ENCODE data around the gene SPRY4.
"Not testable (repeated sequence)": the region's sequence is repeated elsewhere in the genome, so short reads cannot be mapped to it uniquely, and the experiment has no call there.

Gene SPRY4

GRCh38 chr5:142295084-142295758 is 29.6 kb downstream of the SPRY4 start:
- DNase-seq = no peak

DNA sequence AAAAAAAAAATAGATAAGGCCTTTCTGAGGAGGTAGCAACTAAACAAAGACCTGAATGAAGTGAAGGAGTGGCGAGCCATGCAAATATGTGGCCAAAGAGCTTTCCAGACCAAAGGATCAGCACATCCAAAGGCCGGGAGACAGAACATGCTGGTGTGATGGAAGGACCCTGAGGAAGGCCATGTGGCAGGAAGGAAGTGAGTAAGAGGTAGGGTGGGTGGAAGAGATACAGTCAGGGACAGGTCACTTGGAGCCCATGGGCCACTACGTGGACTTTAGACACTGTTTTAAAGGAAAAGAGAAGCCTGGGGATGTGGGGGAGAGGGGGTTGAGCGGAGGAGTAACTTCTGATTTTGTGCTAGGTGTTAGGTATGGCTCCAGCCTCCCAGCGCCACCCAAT is 31.3 kb downstream of the SPRY4 start:
- no peak for DNase-seq

DNA sequence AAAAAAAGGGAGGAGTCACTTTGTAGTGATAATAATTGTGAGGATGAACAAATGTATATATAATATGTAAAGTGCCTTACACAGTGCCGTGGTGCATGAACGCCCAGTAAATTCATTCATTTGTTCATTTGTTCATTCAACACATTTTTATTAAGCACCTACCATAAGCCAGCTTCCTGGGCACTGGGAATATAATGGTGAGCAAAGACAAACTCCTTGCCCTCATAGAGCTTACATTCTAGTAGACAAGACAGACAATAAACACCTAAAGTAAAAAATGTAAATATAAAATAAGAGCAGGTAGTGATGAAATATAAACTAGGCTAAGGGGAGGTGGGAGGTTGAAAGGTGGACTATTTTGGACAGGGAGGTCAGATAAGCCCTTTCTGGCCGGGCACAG is 32.0 kb downstream of the SPRY4 start:
- DNase-seq = no peak

DNA sequence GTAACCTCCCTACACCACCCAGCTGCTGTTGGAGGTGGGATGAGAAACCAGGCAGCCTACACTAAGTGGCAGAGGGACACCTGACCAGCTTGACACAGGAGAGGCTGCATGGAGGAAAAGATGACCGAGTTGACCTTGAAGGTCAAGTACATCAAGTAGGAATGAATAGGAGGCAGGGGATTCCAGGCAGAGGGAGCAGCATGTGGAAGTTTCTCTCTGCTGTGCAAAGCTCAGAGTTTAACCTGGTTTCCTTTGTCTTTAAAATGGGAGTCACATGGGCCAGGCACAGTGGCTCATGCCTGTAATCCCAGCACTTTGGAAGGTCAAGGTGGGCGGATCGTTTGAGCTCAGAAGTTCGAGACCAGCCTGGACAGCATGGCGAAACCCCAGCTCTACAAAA is 32.6 kb downstream of the SPRY4 start:
- DNase-seq = no peak

- DNase-seq = no peak
These were observed 34.1 kb downstream of the SPRY4 start for GRCh38 chr5:142290577-142291299.

- DNase-seq = no peak
These were observed 34.9 kb downstream of the SPRY4 start for GRCh38 chr5:142289708-142290576.

GRCh38 chr5:142287973-142288313 is 36.9 kb downstream of the SPRY4 start:
- DNase-seq = no peak

- no peak for DNase-seq
These were observed 37.5 kb downstream of the SPRY4 start for GRCh38 chr5:142287096-142287972.

DNA sequence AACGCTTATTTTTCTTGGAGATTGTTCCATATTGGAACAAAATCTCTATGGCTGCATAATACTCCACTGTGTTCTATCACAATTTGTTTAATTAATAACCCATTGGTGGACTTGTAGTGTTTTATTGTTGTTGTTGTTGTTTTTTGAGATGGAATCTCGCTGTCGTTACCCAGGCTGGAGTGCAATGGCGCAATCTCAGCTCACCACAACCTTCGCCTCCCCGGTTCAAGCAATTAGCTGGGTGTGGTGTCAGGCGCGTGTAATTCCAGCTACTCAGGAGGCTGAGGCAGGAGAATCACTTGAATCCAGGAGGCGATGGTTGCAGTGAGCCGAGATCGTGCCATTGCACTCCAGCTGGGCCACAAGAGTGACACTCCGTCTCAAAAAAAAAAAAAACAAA is 38.7 kb downstream of the SPRY4 start:
- DNase-seq = no peak

GRCh38 chr5:142283304-142283703 is 41.5 kb downstream of the SPRY4 start:
- no peak for DNase-seq

DNA sequence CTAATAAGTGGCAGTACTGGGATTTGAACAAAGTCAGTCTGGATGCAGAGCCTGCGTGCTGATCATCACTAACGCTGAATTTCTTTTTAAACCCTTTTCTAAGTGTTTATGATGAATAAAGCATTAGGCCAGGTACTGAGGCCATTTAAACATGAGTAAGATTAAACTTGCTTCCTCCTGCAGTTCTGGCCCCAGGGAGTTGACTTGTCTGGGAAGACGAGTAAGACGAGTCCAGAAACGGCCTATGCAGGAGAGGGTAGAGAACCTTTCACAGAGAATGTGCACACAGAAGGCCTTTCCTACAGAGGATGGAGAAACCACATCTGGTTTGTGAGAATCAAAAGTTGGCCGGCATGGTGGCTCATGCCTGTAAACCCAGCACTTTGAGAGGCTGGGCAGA is 42.9 kb downstream of the SPRY4 start:
- no peak for DNase-seq

DNA sequence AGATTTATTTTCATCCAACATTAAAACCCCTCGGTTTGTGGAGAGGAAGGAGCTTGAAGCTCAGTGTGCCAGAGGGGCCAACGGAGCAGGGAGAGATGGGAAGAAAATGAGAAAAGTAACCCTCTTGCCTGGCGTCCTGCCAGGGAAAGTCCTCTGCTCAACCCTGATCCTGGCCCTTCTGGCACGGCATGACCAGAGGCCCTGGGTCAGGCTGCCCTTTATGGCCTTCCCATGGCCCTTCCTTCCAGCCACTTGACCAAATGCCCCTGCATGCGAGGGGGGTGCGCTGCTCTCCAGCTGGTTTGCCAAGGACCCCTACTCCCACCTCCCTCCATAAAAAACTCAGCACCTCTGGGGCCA is 43.8 kb downstream of the SPRY4 start:
- no peak for DNase-seq

- no peak for DNase-seq
These were observed 44.5 kb downstream of the SPRY4 start for GRCh38 chr5:142280066-142281007.

DNA sequence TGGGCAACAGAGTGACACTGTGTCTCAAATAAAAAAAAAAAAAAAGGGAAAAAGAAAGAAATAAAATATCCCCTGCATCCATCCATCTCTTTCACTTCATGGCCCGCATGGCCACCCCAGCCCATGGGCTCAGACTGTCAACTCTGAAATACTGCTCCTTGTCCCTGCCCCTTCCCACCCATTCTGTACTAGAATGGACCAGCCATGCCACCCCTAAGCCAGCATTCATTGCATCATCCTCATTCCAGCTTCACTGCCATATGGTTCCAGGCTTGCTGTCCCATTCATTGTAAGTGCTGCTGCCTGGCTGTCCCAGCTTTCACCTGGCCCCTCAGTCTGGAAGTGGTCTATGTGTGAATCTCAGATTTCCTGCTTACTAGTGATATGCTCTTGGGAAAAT is 46.2 kb downstream of the SPRY4 start:
- no peak for DNase-seq

- no peak for DNase-seq
These were observed 47.0 kb downstream of the SPRY4 start for GRCh38 chr5:142277796-142278195.

- DNase-seq = no peak
These were observed 48.3 kb downstream of the SPRY4 start for GRCh38 chr5:142276517-142276916.

GRCh38 chr5:142275496-142275895 is 49.3 kb downstream of the SPRY4 start:
- no peak for DNase-seq

DNA sequence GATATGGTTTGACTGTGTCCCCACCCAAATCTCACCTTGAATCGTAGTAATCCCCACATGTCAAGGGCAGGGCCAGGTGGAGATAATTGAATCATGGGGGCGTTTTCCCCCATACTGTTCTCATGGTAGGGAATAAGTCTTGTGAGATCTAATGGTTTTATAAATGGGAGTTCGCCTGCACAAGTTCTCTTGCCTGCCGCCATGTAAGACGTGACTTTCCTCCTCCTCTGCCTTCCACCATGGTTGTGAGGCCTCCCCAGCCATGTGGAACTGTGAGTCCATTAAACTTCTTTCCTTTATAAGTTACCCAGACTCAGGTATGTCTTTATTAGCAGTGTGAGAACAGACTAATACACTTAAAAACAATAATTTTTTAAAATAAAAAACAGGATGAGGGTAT is 52.2 kb downstream of the SPRY4 start:
- not testable (repeated sequence) for DNase-seq

DNA sequence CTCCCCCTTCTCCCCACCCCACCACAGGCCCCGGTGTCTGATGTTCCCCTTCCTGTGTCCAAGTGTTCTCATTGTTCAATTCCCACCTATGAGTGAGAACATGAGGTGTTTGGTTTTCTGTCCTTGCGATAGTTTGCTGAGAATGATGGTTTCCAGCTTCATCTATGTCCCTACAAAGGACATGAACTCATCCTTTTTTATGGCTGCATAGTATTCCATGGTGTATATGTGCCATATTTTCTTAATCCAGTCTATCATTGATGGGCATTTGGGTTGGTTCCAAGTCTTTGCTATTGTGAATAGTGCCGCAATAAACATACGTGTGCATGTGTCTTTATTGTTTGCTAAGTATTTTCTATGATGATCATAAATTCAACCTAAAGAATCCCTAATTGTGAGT is 60.7 kb downstream of the SPRY4 start:
- not testable (repeated sequence) for DNase-seq

- DNase-seq = no peak
These were observed 61.5 kb downstream of the SPRY4 start for GRCh38 chr5:142263346-142263745.
